Testis (tissue), 3 donors: Measurements from ENCODE around the gene KNG1. TPM values are rescaled to one million over a fixed set of nuclear protein-coding genes. Genes with fewer than 3 reads are reported as not detected.
"Not testable (repeated sequence)": the region's sequence is repeated elsewhere in the genome, so short reads cannot be mapped to it uniquely, and the experiment has no call there.

Source experiments
- DNase-seq: peaks from one replicate; pipeline ENCODE4 v3.0.0-alpha.2; 2019
- H3K27ac ChIP-seq, 2 donors: fragments of 200-600 bp; sonication (generic); one replicate each; pipeline ENCODE4 v1.5.1; 2019
- H3K27me3 ChIP-seq: fragments of 200-600 bp; sonication (generic); one replicate; pipeline ENCODE4 v1.5.1; 2019
- H3K36me3 ChIP-seq: fragments of 200-600 bp; sonication (generic); one replicate; pipeline ENCODE4 v1.5.1; 2017; ENCODE audit warnings: low read depth; ENCODE audit errors: missing control alignments
- H3K4me1 ChIP-seq: fragments of 200-600 bp; sonication (generic); one replicate; pipeline ENCODE4 v1.5.1; 2019
- H3K4me3 ChIP-seq, 2 donors: fragments of 200-600 bp; sonication (generic); one replicate each; pipeline ENCODE4 v1.5.1; 2017 to 2019
- H3K9me3 ChIP-seq: fragments of 200-600 bp; sonication (generic); one replicate; pipeline ENCODE4 v1.5.1; 2017
- CTCF ChIP-seq, 3 experiments: fragments of 450-650 bp in 2 of 3; fragments of 200-600 bp in 1 of 3; sonication (generic) in 1 of 3; IDR thresholded peaks; one replicate each; pipeline ENCODE4 v1.5.1; 2016 to 2019; ENCODE audit warnings: antibody characterized with exemption in 3 of 3, mild to moderate bottlenecking in 2 of 3, moderate library complexity in 1 of 3
- POLR2A ChIP-seq: fragments of 450-650 bp; IDR thresholded peaks from one replicate; pipeline ENCODE4 v1.6.1; 2017; ENCODE audit warnings: antibody characterized with exemption, mild to moderate bottlenecking, moderate library complexity
- WGBS, 2 donors: methylation state at CpG; one replicate each; pipeline ENCODE4 v1.1.5; 2018; 5-methylcytosine and 5-hydroxymethylcytosine counted together
- intact Hi-C: fragments of 100-400 bp; cut with DNase I; formaldehyde crosslinking; loops from one replicate; pipeline ENCODE4 v1.15.1; 2023; ENCODE audit warnings: low total_unique reads
- polyA plus RNA-seq: library from polyadenylated mRNA; stranded (reverse); fragments of 350-450 nt; fragmentation: Illumina TruSeq; extraction: RNeasy Lipid Tissue Mini Kit (QIAGEN cat#74804); gene quantifications from one replicate; pipeline ENCODE4 v1.2.3, GENCODE V29; 2014; ENCODE audit warnings: low read depth, low replicate concordance; ENCODE audit not compliant: insufficient read depth
- total RNA-seq, 2 donors: library from RNA; depleted of rRNA; stranded (reverse); fragments of >200 nt; gene quantifications; one replicate each; pipeline ENCODE4 v1.2.3, GENCODE V29; 2016

The KNG1 gene
- total and polyA plus RNA-seq, 3 donors from 2014 or later = 0.31 to 0.43 (median 0.34) TPM

DNA sequence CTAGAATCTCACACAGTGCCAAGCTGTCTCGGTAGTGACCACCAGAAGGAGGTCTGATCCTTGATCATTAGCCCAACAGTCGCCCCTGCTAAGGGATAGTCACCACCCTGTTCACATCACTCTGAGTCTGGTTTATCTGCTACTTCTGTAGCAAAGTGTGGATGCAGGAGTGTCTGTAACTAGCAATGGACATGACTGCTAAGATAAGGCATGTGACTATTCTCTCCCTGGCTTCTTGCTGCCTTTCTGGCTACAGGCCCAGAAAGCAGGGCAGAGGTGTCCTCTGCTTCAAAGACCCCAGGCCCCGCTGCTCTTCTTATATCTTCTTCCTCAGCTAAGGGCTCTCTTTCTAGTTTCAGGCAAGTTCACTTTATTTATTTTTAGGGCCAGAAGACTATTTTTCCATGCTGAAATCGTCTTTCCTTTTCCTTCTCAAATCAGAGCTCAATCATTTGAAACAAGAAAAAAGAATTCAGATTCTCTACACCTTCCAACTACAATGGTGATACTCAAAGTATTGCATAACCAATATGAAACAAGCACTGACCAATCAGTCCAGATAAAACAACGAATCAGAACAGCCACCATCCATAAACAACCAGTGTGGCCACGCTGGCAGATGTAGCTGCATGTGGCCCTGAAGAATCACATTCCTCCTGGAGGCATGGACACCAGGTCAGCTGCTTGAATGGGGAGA is 8.0 kb upstream of the KNG1 start:
- Histone ChIP-seq H3K4me3 (no peak overlapping the region), H3K4me1 (no peaks in the 10 kb centered on the region), H3K27ac (no peak overlapping the region), H3K9me3 (no peaks in the 10 kb centered on the region), H3K27me3 (no peaks in the 10 kb centered on the region), H3K36me3 (no peaks in the 10 kb centered on the region)
- TF ChIP-seq POLR2A (no peak), CTCF (IDR thresholded peaks at IDR 0.05) (no peak)
- peak; percentile 40 for DNase-seq
- 48 to 66% methylated on average over 6 of the region's 6 CpGs for WGBS, 2 donors
- intact Hi-C loops = no loop called here

- H3K27ac ChIP-seq, H3K9me3 ChIP-seq, intact Hi-C loops, DNase-seq, H3K27me3 ChIP-seq, H3K4me3 ChIP-seq, H3K36me3 ChIP-seq, H3K4me1 ChIP-seq: not testable (repeated sequence)
- 84 to 87% methylated on average over 4 of the region's 4 CpGs for WGBS, 2 donors
These were observed 6.5 kb upstream of the KNG1 start for GRCh38 chr3:186710694-186711093.

- H3K4me1 ChIP-seq = no peaks in the 10 kb centered on the region
- H3K27ac ChIP-seq = no peak overlapping the region
- WGBS, 2 donors = 79% methylated on average over 4 of the region's 4 CpGs
- H3K9me3 ChIP-seq = no peaks in the 10 kb centered on the region
- H3K27me3 ChIP-seq = no peaks in the 10 kb centered on the region
- intact Hi-C loops = no loop called here
- DNase-seq = no peak
- H3K4me3 ChIP-seq = no peak overlapping the region
- no peak for TF ChIP-seq CTCF (IDR thresholded peaks at IDR 0.05)
- TF ChIP-seq POLR2A = no peak
- H3K36me3 ChIP-seq = no peaks in the 10 kb centered on the region
These were observed 3.7 kb upstream of the KNG1 start for GRCh38 chr3:186713499-186713898.

DNA sequence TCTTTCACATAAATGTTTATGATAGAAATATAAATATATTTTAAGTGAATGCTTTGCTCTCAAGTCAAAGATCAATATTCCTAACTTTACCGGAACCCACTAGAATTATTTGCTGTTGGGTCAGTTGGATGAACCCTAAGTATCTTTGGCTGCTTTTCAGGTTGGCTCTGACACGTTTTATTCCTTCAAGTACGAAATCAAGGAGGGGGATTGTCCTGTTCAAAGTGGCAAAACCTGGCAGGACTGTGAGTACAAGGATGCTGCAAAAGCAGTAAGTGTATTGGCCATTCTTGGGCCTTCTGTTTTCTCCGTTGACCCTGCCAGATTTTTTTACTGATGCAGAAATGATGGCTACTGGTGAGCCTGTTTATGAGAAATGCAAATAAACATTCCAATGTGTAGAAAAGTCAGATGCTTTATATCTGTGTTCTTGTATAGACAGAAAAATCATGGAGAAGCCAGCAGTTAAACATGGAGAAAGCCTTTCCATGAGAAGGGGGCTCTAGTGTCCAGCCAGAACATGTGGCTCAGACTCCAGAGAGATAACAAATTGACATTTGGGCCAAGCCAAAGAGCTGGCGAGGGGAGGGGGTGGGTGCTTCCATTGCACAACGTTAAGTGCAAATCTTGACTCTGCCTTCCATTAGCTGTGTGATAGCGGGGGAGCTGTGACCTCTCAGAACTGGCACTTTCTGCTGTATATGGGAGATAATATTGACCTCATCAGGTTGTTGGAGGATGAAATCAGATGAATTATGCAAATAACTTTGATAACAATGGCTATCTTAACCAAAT is 3.0 kb downstream of the KNG1 start:
- TF ChIP-seq CTCF (IDR thresholded peaks at IDR 0.05) = no peak
- TF ChIP-seq POLR2A = no peak
- no peaks in the 10 kb centered on the region for H3K4me1 ChIP-seq
- WGBS, 2 donors = 38 to 52% methylated on average over 7 of the region's 7 CpGs
- no peak overlapping the region for H3K27ac ChIP-seq
- H3K36me3 ChIP-seq = no peaks in the 10 kb centered on the region
- no peaks in the 10 kb centered on the region for H3K9me3 ChIP-seq
- intact Hi-C loops = no loop called here
- no peak overlapping the region for H3K4me3 ChIP-seq
- no peak for DNase-seq
- H3K27me3 ChIP-seq = no peaks in the 10 kb centered on the region

- no peak for DNase-seq
- WGBS, 2 donors = 52 to 63% methylated on average over 5 to 7 of the region's 7 CpGs
- H3K9me3 ChIP-seq = no peaks in the 10 kb centered on the region
- no peak overlapping the region for H3K4me3 ChIP-seq
- TF ChIP-seq CTCF (IDR thresholded peaks at IDR 0.05) (no peak), POLR2A (no peak)
- H3K36me3 ChIP-seq = no peaks in the 10 kb centered on the region
- no peaks in the 10 kb centered on the region for H3K4me1 ChIP-seq
- no peak overlapping the region for H3K27ac ChIP-seq
- no peaks in the 10 kb centered on the region for H3K27me3 ChIP-seq
- intact Hi-C loops = no loop called here
These were observed 5.3 kb downstream of the KNG1 start for GRCh38 chr3:186722457-186722856.
